NB4 (cell line): ENCODE measurements around the gene PAK6.

Experiments used
- DNase-seq: peaks from one replicate; pipeline ENCODE4 v3.0.0; 2010; ENCODE audit warnings: low read depth
- H3K4me3 ChIP-seq: one replicate; pipeline ENCODE4 v1.5.1; 2011; ENCODE audit warnings: mild to moderate bottlenecking, low read depth, low read length, moderate library complexity
- MYC ChIP-seq: IDR thresholded peaks from 2 replicates; pipeline ENCODE4 v1.6.1; 2011; ENCODE audit warnings: low read depth, low read length
- POLR2A ChIP-seq: IDR thresholded peaks from 2 replicates; pipeline ENCODE4 v1.6.1; 2011; ENCODE audit warnings: mild to moderate bottlenecking; ENCODE audit not compliant: insufficient read length; ENCODE audit errors: extremely low read depth
- TF ChIP-seq, protein P1 (sequence below): IDR thresholded peaks from one replicate; pipeline ENCODE4 v1.5.1; 2012; ENCODE audit warnings: low read depth, low read length
- TF ChIP-seq, protein P2 (sequence below): IDR thresholded peaks from 2 replicates; pipeline ENCODE4 v1.6.1; 2011; ENCODE audit warnings: low read depth, low read length

The PAK6 gene

DNA sequence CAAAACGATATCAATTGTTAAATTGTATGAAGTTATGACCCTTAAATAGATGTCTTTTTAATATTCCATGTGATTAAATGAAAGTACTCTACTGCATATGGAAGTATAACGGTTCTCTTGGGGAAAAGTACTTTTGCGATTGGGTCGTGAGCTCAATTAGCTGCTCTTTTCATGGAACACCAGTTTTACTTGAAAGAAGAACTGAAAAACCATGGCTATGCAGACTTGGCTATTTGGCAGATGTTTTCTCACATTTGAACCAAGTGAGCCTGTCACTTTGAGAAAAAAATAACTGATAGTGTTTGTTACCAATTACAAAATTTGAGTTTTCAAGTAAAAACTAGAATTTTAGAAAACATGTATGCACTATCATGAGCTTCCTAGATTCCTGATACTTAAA, 78.7 kb downstream of the PAK6 start:
- TF ChIP-seq POLR2A (no peak), MYC (no peak)
- TF ChIP-seq, protein P1, sequence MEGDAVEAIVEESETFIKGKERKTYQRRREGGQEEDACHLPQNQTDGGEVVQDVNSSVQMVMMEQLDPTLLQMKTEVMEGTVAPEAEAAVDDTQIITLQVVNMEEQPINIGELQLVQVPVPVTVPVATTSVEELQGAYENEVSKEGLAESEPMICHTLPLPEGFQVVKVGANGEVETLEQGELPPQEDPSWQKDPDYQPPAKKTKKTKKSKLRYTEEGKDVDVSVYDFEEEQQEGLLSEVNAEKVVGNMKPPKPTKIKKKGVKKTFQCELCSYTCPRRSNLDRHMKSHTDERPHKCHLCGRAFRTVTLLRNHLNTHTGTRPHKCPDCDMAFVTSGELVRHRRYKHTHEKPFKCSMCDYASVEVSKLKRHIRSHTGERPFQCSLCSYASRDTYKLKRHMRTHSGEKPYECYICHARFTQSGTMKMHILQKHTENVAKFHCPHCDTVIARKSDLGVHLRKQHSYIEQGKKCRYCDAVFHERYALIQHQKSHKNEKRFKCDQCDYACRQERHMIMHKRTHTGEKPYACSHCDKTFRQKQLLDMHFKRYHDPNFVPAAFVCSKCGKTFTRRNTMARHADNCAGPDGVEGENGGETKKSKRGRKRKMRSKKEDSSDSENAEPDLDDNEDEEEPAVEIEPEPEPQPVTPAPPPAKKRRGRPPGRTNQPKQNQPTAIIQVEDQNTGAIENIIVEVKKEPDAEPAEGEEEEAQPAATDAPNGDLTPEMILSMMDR: no peak
- TF ChIP-seq, protein P2, sequence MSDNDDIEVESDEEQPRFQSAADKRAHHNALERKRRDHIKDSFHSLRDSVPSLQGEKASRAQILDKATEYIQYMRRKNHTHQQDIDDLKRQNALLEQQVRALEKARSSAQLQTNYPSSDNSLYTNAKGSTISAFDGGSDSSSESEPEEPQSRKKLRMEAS: no peak
- DNase-seq: no peak
- no peak overlapping the region for H3K4me3 ChIP-seq

DNA sequence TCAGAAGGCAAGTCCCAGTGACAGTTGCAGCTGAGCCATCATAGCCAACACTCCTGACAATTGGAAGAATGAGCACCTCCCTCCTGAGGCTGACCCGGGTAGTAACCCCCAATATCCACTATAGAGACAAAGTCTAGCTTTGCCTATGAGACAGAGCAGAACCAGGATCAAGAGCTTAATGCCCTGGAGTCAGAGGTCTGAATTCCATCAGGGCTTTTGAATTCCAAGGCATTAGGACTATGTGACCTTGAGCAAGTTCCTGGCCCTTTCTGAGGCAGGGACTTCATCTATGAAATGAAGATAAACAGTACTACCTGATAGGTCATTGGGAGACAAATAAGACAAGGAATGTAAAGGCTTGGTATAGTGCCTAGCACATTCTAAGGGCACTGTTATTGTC, 81.5 kb downstream of the PAK6 start:
- DNase-seq: no peak
- no peak for TF ChIP-seq MYC
- no peak for TF ChIP-seq POLR2A
- TF ChIP-seq, protein P2: no peak
- TF ChIP-seq, protein P1: no peak

DNA sequence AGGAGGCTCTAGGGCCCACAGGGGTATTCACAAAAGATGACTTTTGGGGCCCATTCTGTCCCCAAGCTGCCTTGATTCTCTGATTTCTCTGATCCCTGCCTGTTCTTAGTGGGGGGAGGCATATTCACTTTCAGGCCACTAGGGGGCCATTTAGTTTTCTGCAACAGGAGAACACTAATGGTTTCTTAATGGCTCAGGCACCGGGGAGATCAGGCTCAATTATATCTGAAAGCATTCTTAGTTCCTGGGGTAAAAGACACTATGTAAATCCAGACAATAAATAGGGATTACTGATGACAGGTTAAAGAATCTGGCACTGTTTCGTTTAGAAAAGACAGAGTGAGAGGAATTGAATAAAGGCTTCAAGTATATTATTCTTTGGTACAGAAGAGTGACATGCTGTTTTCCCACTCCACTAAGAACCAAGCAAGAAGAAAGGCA, 82.1 kb downstream of the PAK6 start:
- H3K4me3 ChIP-seq: no peak overlapping the region
- peak; percentile 73 for DNase-seq
- TF ChIP-seq POLR2A: no peak
- TF ChIP-seq MYC: no peak
- TF ChIP-seq, protein P1: peak; percentile 93

More for the DNA sequence above, 81.5 kb downstream of the PAK6 start:
- H3K4me3 ChIP-seq: no peak overlapping the region

DNA sequence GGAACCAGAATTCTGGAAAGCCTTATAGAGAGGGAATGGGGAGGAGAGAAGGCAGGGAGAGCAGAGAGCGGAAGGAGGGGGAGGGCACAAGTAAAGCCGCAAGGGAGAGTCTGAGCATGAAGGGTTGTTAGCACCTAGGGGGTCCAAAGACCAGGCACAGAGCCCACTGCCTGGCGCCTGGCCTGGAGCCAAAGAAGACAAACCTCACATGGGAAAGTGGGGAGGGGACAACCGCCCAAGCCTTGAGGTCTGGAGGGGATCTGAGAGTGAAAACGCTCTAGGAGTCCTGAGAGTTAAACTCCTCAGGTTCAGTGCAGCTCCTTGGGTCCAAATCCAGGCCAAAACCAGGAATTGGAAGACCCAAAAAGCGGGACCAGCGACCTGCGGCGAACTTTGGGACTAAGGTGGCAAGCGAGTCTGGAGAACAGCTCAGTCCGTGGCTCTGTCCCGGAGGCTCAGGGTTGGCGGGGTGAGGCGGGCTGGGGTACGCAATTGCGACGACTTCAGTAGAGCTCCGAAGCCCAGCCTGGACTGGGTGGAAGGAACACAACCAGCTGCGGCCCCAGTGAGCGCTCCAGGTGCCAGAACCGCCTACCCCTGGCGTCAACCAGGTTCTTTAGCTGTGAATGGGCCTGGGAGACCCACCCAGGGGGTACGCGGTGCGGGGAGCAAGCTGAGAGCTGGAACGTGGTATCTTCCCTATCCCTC, 83.8 kb downstream of the PAK6 start:
- TF ChIP-seq POLR2A (no peak), MYC (no peak)
- TF ChIP-seq, protein P1: no peak
- TF ChIP-seq, protein P2: no peak
- DNase-seq: no peak
- no peak overlapping the region for H3K4me3 ChIP-seq

DNA sequence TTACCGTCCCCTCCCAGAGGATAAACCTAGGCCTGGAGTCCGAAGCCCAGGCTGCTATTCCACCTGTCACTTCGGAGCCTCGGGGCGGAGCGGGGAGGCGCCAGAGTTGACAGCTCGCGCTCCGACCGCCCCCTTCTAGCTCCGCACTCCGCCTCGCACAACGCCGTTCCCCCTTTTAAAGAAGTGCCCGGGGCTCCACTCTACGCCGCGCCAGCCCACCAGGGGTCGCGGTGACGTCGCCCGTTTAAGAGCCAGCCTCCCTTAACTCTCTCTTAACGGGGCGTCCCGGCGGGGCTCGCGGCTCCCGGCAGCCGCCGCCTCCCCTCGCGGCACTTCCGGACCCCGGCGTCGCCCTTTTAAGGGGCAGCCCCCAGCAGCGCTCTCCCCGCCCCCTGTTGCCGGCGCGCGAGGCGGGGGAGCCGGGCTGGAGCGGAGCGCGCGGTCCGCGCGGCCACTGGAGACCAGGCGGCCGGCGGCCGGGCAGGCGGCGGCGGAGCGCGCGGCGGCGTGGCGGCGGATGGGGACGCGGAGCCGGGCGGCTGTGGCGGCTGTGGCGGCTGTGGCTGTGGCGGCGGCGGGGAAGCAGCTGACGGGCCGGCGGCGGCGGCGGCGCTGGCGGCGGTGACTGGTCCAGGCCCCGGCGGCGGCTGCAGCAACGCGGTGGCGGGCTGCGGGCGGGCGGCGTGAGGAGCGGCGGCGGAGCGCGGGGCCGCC, 84.5 kb downstream of the PAK6 start, which contains the start of gene INAFM2:
TSS of gene INAFM2 (plus strand) at position 454 of the 714 bp plus-strand sequence. CDS start 364 bp downstream, outside the sequence.
- peak within 1 kb of the TSS; percentile 60 for H3K4me3 ChIP-seq
- peak; percentile 98 for DNase-seq
- TF ChIP-seq, protein P2: peak; percentile 86
- TF ChIP-seq, protein P1: no peak
- peak; percentile 69 for TF ChIP-seq POLR2A
